Thoracic aorta (tissue), 2 donors: Measurements from ENCODE around the gene SLC52A1. TPM values are rescaled to one million over a fixed set of nuclear protein-coding genes. Genes with fewer than 3 reads are reported as not detected.

Source experiments
- ATAC-seq: fragments of 150-250 bp; one replicate; pipeline ENCODE4 v1.8.0; 2017; ENCODE audit warnings: low read depth; ENCODE audit not compliant: insufficient number of reproducible peaks, low FRiP score
- DNase-seq: peaks from one replicate; pipeline ENCODE4 v3.0.0-alpha.2; 2020; ENCODE audit warnings: low spot score
- H3K27ac ChIP-seq, 2 donors: fragments of 200-600 bp; sonication (generic); 1 replicate in 1 of 2; 2 replicates in 1 of 2; pipeline ENCODE4 v1.5.1; 2016; ENCODE audit warnings: mild to moderate bottlenecking in 2 of 2, moderate library complexity in 2 of 2
- H3K27me3 ChIP-seq: fragments of 200-600 bp; sonication (generic); replicated peaks from 2 replicates; pipeline ENCODE4 v1.6.0; 2016; ENCODE audit warnings: mild to moderate bottlenecking; ENCODE audit not compliant: insufficient read depth
- H3K36me3 ChIP-seq: fragments of 200-600 bp; sonication (generic); one replicate; pipeline ENCODE4 v1.5.1; 2016
- H3K4me1 ChIP-seq, 2 donors: fragments of 200-600 bp; sonication (generic); 1 replicate in 1 of 2; 2 replicates in 1 of 2; pipeline versions ENCODE4 v1.5.1 to v1.6.0; 2016; ENCODE audit warnings: low read depth in 2 of 2, mild to moderate bottlenecking in 1 of 2; ENCODE audit not compliant: control insufficient read depth in 1 of 2
- H3K4me3 ChIP-seq: fragments of 200-600 bp; sonication (generic); 2 replicates; pipeline ENCODE4 v1.5.1; 2016; ENCODE audit warnings: mild to moderate bottlenecking
- H3K9me3 ChIP-seq: fragments of 200-600 bp; sonication (generic); 2 replicates; pipeline ENCODE4 v1.5.1; 2016
- total RNA-seq, 2 donors: library from RNA; depleted of rRNA; stranded (reverse); fragments of >200 nt; gene quantifications; one replicate each; pipeline versions ENCODE4 v1.1.0 to v1.2.3, GENCODE V29; 2016
- TF ChIP-seq, protein P1 (sequence below): fragments of 200-600 bp; sonication (generic); IDR thresholded peaks from one replicate; pipeline ENCODE4 v1.5.1; 2019; ENCODE audit warnings: antibody characterized with exemption

The SLC52A1 gene
- total RNA-seq, 2 donors from 2014 or later = not detected

DNA sequence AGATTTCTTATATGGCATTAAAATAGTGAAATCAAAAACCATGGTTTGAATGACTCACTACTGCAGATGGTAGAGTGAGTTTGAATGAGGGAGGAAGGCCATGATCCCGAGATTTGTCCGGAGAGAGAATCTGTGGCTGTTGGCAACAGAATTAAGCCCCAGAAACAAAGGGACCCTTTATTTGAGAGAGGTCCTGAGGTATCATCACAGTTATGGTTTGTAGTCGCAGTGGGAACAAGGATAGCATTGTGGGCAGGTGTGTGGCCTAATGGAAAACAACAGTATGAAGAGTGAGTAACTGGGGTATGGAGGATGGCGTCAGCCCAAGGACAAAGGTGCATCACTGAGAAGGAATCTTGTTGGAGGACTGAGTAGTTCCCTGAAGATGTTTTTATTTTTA, 34.5 kb upstream of the SLC52A1 start:
- ATAC-seq (no peak), DNase-seq (no peak)
- H3K36me3 ChIP-seq = no peaks in the 10 kb centered on the region
- TF ChIP-seq, protein P1, sequence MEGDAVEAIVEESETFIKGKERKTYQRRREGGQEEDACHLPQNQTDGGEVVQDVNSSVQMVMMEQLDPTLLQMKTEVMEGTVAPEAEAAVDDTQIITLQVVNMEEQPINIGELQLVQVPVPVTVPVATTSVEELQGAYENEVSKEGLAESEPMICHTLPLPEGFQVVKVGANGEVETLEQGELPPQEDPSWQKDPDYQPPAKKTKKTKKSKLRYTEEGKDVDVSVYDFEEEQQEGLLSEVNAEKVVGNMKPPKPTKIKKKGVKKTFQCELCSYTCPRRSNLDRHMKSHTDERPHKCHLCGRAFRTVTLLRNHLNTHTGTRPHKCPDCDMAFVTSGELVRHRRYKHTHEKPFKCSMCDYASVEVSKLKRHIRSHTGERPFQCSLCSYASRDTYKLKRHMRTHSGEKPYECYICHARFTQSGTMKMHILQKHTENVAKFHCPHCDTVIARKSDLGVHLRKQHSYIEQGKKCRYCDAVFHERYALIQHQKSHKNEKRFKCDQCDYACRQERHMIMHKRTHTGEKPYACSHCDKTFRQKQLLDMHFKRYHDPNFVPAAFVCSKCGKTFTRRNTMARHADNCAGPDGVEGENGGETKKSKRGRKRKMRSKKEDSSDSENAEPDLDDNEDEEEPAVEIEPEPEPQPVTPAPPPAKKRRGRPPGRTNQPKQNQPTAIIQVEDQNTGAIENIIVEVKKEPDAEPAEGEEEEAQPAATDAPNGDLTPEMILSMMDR = no peak
- H3K27me3 ChIP-seq = no peaks in the 10 kb centered on the region
- no peak overlapping the region for H3K27ac ChIP-seq
- no peaks in the 10 kb centered on the region for H3K9me3 ChIP-seq
- no peaks in the 10 kb centered on the region for H3K4me1 ChIP-seq
- no peak overlapping the region for H3K4me3 ChIP-seq

DNA sequence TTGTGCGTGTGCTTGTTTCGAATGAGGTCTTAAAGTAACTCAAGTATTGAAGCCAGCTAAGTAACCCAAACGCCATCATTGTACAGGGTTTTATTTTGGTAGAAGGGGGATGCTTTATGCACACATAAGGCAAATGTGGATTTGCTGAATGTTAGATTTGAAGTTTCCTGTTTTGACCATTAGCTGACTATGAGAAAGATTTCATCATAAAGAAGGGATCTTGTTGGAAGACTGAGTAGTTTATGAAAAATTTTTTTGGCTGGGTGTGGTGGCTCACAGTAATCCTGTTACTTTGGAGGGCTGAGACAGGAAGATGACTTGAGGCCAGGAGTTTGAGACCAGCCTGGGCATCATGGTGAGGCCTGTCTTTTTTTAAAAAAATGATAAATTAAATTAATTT, 33.0 kb upstream of the SLC52A1 start:
- Histone ChIP-seq H3K9me3 (no peaks in the 10 kb centered on the region), H3K36me3 (no peaks in the 10 kb centered on the region), H3K4me1 (no peaks in the 10 kb centered on the region), H3K27ac (no peak overlapping the region), H3K4me3 (no peak overlapping the region), H3K27me3 (no peaks in the 10 kb centered on the region)
- no peak for DNase-seq
- ATAC-seq = no peak
- TF ChIP-seq, protein P1 = no peak

DNA sequence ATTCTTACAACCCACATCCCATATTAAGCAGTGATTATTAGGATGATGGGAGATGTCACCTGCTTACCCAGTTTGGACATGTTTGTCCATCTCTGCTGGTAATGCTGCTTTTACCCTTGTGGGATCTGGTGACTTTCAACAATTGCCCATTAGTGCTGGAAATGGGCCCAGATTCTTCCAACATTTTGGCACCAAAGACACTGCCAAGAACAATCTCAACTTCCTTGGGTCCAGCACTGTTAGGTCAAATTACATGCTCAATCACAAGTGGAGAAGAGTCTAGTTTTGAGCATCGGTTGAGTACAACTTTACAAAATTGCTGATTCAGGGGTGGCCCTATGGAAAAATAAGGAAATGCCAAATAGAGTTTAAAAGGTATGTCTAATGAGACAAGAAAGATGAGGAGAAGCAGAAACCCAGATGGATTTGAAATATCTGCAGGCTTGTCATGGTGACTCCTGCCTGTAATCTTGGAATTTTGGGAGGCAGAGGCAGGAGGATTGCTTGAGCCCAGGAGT, 30.1 kb upstream of the SLC52A1 start:
- no peaks in the 10 kb centered on the region for H3K36me3 ChIP-seq
- no peaks in the 10 kb centered on the region for H3K27me3 ChIP-seq
- no peak for DNase-seq
- no peaks in the 10 kb centered on the region for H3K4me1 ChIP-seq
- no peaks in the 10 kb centered on the region for H3K9me3 ChIP-seq
- ATAC-seq = no peak
- TF ChIP-seq, protein P1 = no peak
- H3K27ac ChIP-seq = no peak overlapping the region
- no peak overlapping the region for H3K4me3 ChIP-seq

DNA sequence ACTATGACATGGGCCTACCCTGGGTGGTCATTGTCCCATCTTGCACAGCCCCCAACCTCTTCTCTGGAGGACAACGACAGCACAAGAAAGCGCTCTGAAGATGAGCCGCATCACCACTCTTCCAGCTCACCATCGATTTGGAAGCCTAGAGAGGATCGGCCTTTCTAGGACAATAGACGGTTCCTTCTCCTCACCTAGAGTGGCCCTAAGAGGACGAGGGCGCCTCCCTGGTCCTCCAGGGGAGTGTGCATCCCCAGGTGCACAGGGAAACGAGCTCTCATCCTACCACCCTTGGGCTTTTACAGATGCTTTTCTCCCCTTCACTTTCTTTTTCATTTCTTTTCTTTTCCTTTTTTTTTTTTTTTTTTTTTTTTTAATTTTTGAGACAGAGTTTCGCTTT, 20.3 kb upstream of the SLC52A1 start:
- Histone ChIP-seq H3K27me3 (no peaks in the 10 kb centered on the region), H3K9me3 (no peaks in the 10 kb centered on the region), H3K36me3 (no peaks in the 10 kb centered on the region), H3K4me1 (no peaks in the 10 kb centered on the region), H3K4me3 (no peak overlapping the region), H3K27ac (no peak overlapping the region)
- TF ChIP-seq, protein P1 = no peak
- ATAC-seq = no peak
- DNase-seq = no peak

DNA sequence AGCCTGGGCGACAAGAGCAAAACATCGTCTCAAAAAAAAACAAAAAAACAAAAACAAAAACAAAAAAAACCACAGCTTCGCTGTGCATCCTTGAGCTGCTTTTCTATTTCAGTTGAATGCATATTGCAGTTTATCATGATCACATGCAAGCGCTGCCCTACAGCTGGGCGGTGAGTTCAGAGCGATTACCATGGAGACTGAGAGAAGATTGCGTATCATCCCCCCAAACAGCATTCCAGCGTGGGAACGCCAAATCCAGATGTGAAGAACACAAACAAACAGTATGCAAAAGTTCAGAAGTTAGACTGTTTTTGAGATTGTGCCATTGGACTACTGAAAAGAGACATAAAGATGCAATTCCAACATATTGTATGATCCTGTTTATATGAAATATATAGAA, 15.1 kb upstream of the SLC52A1 start:
- TF ChIP-seq, protein P1 = no peak
- H3K27ac ChIP-seq = no peak overlapping the region
- ATAC-seq = no peak
- H3K4me3 ChIP-seq = no peak overlapping the region
- no peaks in the 10 kb centered on the region for H3K4me1 ChIP-seq
- no peak for DNase-seq
- H3K9me3 ChIP-seq = no peaks in the 10 kb centered on the region
- no peaks in the 10 kb centered on the region for H3K27me3 ChIP-seq
- no peaks in the 10 kb centered on the region for H3K36me3 ChIP-seq
